SK-N-SH (cell line): Measurements from ENCODE around the gene TMEM254.
"Not testable (repeated sequence)": the region's sequence is repeated elsewhere in the genome, so short reads cannot be mapped to it uniquely, and the experiment has no call there.

Source experiments
- MEF2A ChIP-seq: IDR thresholded peaks from 2 replicates; pipeline ENCODE4 v1.4.0; 2012; ENCODE audit warnings: low read depth, borderline replicate concordance
- REST ChIP-seq: IDR thresholded peaks from 2 replicates; pipeline ENCODE4 v1.6.1; 2012; ENCODE audit warnings: mild to moderate bottlenecking, low read depth, low read length, moderate library complexity

DNA sequence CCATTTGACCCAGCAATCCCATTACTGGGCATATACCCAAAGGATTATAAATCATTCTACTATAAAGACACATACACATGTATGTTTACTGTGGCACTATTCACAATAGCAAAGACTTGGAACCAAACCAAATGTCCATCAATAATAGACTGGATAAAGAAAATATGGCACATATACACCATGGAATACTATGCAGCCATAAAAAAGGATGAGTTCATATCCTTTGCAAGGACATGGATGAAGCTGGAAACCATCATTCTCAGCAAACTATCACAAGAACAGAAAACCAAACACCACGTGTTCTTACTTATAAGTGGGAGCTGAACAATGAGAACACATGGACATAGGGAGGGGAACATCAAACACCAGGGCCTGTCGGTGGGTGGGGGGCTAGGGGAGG lies 19.8 kb downstream of the TMEM254 start:
- not testable (repeated sequence) for TF ChIP-seq REST, MEF2A
